Right lobe of liver (tissue), 4 donors: ENCODE results near the gene CEP112.

Experiments
- POLR2A ChIP-seq: fragments of 450-650 bp; IDR thresholded peaks from one replicate; pipeline ENCODE4 v1.6.1; 2017; ENCODE audit warnings: antibody characterized with exemption, mild to moderate bottlenecking
- TF ChIP-seq, protein P1 (sequence below), 4 donors: fragments of 200-600 bp in 3 of 4; fragments of 450-650 bp in 1 of 4; IDR thresholded peaks; one replicate each; pipeline versions ENCODE4 v1.5.1 to v1.8.0; 2016 to 2022; ENCODE audit warnings: antibody characterized with exemption in 4 of 4, mild to moderate bottlenecking in 2 of 4
- donor health status: DM: no; HTN: no; CAD: no.
- donor health status: DM: no; HTN: no; CAD: no.
- donor health status: DM: no; HTN: yes; CAD: no.

DNA sequence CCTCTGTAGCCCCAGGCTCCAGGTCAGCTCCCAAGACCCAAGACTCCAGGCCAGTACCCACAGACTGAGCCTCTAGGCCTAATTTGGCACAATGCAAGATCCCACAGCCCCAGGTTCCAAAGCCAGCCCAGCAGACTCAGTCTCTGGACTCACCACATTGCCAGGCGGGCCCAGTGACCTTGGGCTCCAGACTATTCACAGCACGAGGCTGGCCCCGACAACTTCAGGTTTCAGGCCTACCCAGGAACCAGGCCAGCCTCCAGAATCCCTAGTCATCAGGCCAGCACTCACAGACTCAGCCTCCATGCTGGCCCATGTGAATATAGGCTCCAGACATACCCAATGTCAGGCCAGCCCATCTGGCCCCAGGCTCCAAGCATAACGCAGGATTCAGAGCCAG, 103.8 kb downstream of the CEP112 start:
- TF ChIP-seq, protein P1, sequence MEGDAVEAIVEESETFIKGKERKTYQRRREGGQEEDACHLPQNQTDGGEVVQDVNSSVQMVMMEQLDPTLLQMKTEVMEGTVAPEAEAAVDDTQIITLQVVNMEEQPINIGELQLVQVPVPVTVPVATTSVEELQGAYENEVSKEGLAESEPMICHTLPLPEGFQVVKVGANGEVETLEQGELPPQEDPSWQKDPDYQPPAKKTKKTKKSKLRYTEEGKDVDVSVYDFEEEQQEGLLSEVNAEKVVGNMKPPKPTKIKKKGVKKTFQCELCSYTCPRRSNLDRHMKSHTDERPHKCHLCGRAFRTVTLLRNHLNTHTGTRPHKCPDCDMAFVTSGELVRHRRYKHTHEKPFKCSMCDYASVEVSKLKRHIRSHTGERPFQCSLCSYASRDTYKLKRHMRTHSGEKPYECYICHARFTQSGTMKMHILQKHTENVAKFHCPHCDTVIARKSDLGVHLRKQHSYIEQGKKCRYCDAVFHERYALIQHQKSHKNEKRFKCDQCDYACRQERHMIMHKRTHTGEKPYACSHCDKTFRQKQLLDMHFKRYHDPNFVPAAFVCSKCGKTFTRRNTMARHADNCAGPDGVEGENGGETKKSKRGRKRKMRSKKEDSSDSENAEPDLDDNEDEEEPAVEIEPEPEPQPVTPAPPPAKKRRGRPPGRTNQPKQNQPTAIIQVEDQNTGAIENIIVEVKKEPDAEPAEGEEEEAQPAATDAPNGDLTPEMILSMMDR (IDR thresholded peaks at IDR 0.05): no peak
- TF ChIP-seq POLR2A: no peak
